Upper lobe of right lung (tissue), 1 donor: ENCODE results near the gene LRRC8E. TPM values are rescaled to one million over a fixed set of nuclear protein-coding genes. Genes with fewer than 3 reads are reported as not detected.
A peak's percentile ranks its signal among the peaks of the same experiment; 100 is the strongest.

Experiments used
- ATAC-seq: fragments of 200-7000 bp; cut with Tn5 transposase; one replicate; pipeline ENCODE4 v1.9.1; 2020; ENCODE audit warnings: mild to moderate bottlenecking, moderate library complexity
- DNase-seq: peaks from one replicate; pipeline ENCODE4 v3.0.0-alpha.2; 2020
- H3K27ac ChIP-seq: fragments of 200-600 bp; one replicate; pipeline ENCODE4 v1.8.0; 2022
- H3K27me3 ChIP-seq: fragments of 200-600 bp; one replicate; pipeline ENCODE4 v1.8.0; 2022; ENCODE audit warnings: mild to moderate bottlenecking
- H3K36me3 ChIP-seq: fragments of 200-600 bp; one replicate; pipeline ENCODE4 v1.8.0; 2022
- H3K4me1 ChIP-seq: fragments of 200-600 bp; one replicate; pipeline ENCODE4 v1.8.0; 2022
- H3K4me3 ChIP-seq: fragments of 200-600 bp; one replicate; pipeline ENCODE4 v1.8.0; 2022; ENCODE audit warnings: mild to moderate bottlenecking
- H3K9me3 ChIP-seq: fragments of 200-600 bp; one replicate; pipeline ENCODE4 v1.8.0; 2022
- CTCF ChIP-seq: fragments of 200-600 bp; IDR thresholded peaks from one replicate; pipeline ENCODE4 v1.8.0; 2022; ENCODE audit warnings: antibody characterized with exemption
- intact Hi-C: fragments of 100-400 bp; cut with DNase I; formaldehyde crosslinking; loops from one replicate; pipeline ENCODE4 v1.11.0; 2022
- total RNA-seq: library from RNA; stranded (reverse); fragmentation: NEBNext Ultra II Directional; extraction: Animal tissue kit (Norgen Biotek cat#: 25700); gene quantifications from one replicate; pipeline ENCODE4 v1.2.1, GENCODE V29; 2021
- donor health status: DM: no; HTN: yes; CAD: no; lungs with severe emphysema.

The LRRC8E gene
- total RNA-seq, 1 donor from 2014 or later: 11.0 TPM

DNA sequence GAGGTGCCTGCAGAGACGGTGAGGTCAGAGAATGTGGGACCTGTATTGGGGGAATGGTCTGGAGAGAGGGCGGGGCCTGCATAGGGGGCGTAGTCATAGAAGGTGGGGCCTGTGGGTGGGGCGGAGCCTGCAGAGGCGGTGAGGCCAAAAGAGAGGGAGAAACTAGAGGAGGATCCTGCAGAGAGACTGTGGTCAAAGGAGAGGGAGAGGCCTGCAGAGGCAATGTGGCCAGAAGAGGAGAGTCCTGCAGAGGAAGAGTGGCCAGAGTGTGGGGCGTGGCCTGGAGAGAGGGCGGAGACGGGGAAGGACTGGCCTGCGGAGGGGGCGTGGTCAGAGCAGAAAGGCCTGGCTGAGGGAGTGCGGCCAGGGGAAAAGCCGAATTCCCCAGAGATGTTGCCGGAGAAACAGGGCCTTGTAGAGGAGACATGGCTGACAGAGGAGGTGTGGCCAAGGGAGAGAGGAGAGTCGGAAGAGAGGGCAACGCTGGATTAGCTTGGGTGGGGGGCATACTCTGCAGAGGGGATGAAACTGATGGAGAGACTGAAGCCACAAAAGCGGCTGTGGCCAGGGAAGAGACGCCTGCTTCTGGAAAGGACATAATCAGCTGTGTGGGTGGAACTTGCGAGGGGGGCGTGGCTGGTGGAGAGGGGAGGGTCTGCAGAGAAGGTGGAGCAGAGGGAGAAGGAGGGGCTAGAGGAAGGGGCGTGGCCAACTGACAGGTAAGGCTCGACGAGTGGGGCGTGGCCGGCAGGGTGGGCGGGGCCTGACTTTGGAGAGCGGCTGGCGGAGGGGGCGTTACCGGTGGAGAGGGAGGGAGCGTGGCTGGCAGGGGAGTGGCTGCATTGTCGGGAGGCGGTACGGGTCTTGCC lies 16.6 kb upstream of the LRRC8E start:
- no peaks in the 10 kb centered on the region for H3K9me3 ChIP-seq
- ATAC-seq: peak; percentile 68
- no peaks in the 10 kb centered on the region for H3K36me3 ChIP-seq
- H3K27ac ChIP-seq: no peak overlapping the region
- H3K4me3 ChIP-seq: no peak overlapping the region
- DNase-seq: peak; percentile 98
- intact Hi-C loops: no loop called here
- peaks cover 34% of the 10 kb centered on the region for H3K27me3 ChIP-seq
- TF ChIP-seq CTCF: no peak
- H3K4me1 ChIP-seq: peaks cover 23% of the 10 kb centered on the region

DNA sequence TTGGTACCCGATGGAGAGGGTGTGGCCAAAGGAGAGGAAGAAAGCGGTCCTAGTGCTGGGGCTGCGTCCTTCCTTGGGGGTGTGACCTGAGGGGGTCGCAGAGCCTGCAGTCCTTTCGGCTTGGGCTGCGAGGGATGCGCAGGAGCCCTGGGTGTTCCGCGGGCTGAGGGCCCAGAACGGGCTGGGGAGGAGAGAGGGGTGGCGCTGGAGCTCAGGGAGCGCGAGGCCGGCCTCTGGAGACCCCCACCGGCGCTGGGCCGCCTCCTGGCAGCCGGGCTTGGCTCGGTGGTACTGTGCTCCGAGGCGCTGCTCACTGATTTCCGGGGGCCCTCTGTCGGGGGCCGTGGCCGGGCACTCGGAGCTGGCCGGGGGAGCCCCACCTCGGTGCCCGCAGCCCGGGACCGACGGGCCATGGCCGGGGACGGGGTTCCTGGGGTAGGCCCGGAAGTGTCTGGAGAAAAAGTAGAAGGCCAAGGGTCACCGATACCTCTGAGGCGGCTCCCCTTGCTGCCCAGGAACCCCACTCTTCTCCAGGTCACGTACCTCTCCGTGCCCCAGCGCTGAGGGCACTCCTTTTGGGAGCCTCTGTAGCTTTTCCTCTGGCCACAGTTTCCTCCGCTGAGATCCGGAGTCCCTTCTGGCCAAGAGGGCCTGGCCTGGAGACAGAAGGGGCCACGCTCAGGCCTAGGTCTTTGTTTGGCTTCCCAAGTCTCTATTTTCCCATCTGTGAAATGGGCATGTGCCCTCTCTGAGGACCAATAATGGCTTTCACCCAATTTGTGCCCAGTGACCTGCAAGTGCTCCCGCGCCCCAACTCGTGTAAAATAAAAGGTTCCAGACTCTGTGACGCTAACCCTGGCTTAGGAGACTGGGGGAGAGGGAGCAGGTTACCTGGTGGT lies 15.8 kb upstream of the LRRC8E start:
- H3K4me1 ChIP-seq: peaks cover 23% of the 10 kb centered on the region
- ATAC-seq: no peak
- peaks cover 32% of the 10 kb centered on the region for H3K27me3 ChIP-seq
- no peaks in the 10 kb centered on the region for H3K36me3 ChIP-seq
- no peak overlapping the region for H3K4me3 ChIP-seq
- TF ChIP-seq CTCF: no peak
- intact Hi-C loops: no loop called here
- H3K27ac ChIP-seq: no peak overlapping the region
- no peak for DNase-seq
- H3K9me3 ChIP-seq: no peaks in the 10 kb centered on the region

DNA sequence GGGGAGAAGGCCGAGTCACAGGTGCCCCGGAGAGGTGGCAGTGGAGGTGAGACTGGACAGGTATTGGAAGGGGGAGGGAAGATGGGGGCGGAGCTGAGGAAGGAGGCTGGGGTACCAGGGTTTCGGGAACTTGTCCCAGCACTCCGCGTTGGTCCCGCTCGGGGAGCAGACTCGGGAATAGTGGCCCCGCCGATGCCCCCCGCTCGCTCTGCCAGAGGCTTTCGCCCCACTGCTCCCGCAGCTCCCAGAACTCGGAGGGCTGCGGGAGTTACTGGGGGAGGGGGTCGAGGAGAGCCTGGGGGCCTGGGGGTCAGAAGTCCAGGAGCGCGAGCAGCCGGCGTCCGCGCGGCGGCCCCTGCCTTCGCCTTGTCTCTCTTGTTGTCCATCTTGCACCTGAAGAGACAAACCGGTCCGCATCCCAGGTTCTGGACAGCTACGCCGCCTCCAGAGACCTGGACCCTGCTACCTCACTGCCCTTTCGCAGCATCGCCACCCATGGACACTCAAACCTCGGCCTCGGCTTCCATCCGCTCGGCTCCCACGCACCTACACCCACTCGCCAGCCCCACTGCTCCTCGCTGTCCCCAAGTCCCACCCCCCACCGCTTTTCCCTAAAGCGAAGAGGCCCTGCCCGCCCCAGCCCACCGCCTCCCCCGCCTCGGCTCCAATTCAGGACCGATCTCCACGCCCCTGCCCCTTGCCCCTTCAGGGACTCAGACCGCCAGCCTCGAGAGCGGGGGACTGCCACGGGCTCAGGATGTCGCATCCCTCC lies 14.8 kb upstream of the LRRC8E start:
- peak overlapping the region; percentile 42 for H3K4me3 ChIP-seq
- H3K4me1 ChIP-seq: peaks cover 18% of the 10 kb centered on the region
- TF ChIP-seq CTCF: no peak
- intact Hi-C loops: no loop called here
- no peak for DNase-seq
- no peaks in the 10 kb centered on the region for H3K9me3 ChIP-seq
- H3K27ac ChIP-seq: no peak overlapping the region
- ATAC-seq: no peak
- no peaks in the 10 kb centered on the region for H3K36me3 ChIP-seq
- H3K27me3 ChIP-seq: peaks cover 30% of the 10 kb centered on the region

GRCh38 chr19:7874076-7874896 lies 14.0 kb upstream of the LRRC8E start, which contains the start of gene PRR36:
TSS of gene PRR36 (minus strand) at chr19:7874390. CDS start at chr19:7873689, 701 bp downstream.
- Histone ChIP-seq H3K4me3 (peak within 1 kb of the TSS; percentile 42), H3K27ac (no peak within 1 kb of the TSS), H3K4me1 (peaks cover 10% of the 10 kb centered on the region), H3K9me3 (no peaks in the 10 kb centered on the region), H3K36me3 (no peaks in the 10 kb centered on the region), H3K27me3 (peaks cover 30% of the 10 kb centered on the region)
- ATAC-seq (peak; percentile 55), DNase-seq (peak; percentile 89)
- no peak for TF ChIP-seq CTCF
- intact Hi-C loops: no loop called here
